OCI-LY3 (cell line): ENCODE results near the gene ADAMTS3.

Source experiments
- CTCF ChIP-seq: fragments of 200-600, 300-600 bp; sonication (generic); IDR thresholded peaks from 2 replicates; pipeline ENCODE4 v1.5.1; 2014; ENCODE audit warnings: antibody characterized with exemption, low read length, low read depth
- EZH2phosphoT487 ChIP-seq: fragments of 200-600 bp; shearing (Covaris generic); IDR thresholded peaks from 2 replicates; pipeline ENCODE4 v1.6.1; 2018; ENCODE audit warnings: antibody characterized with exemption, mixed run types, low read depth

- TF ChIP-seq CTCF (no peak), EZH2phosphoT487 (no peak)
Measured at GRCh38 chr4:72457158-72457557, 111.9 kb downstream of the ADAMTS3 start.
